Fibroblast of villous mesenchyme (primary cell): ENCODE results near the gene SLC39A10. TPM values are rescaled to one million over a fixed set of nuclear protein-coding genes. Genes with fewer than 3 reads are reported as not detected.
A peak's percentile ranks its signal among the peaks of the same experiment; 100 is the strongest.
"Not testable (repeated sequence)": the region's sequence is repeated elsewhere in the genome, so short reads cannot be mapped to it uniquely, and the experiment has no call there.

Source experiments
- DNase-seq: peaks from one replicate; pipeline ENCODE4 v3.0.0-alpha.2; 2010; ENCODE audit warnings: low read depth
- H3K4me3 ChIP-seq: 2 replicates; pipeline ENCODE4 v1.5.1; 2011; ENCODE audit warnings: low read depth, mild to moderate bottlenecking, low read length
- total RNA-seq: library from RNA; depleted of rRNA; stranded (reverse); fragments of >200 nt; gene quantifications from 2 replicates; pipeline ENCODE4 v1.2.3, GENCODE V29; 2012
- TF ChIP-seq, protein P1 (sequence below): IDR thresholded peaks from 2 replicates; pipeline ENCODE4 v1.5.1; 2012; ENCODE audit warnings: low read depth, mild to moderate bottlenecking, low read length; ENCODE audit not compliant: insufficient read depth

The SLC39A10 gene
- total RNA-seq, 1 donor: 73.8 TPM

DNA sequence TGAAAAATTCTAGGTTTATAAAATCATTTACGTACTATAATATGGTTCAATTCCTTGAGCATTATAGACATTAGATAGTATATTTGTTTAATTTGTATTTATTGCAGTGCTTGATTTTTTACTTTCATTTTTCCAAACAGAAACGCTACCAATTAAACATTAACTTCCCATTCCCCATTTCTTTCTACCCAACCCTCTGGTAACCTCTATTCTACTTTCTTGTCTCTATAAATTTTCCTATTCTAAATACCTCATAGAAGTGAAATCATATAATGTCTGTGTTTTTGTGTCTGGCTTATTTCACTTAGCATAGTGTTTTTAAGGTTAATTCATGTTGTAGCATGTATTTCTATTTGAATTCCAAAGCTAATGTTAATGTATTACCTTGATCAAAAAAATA lies 11.6 kb upstream of the SLC39A10 start:
- no peak overlapping the region for H3K4me3 ChIP-seq
- TF ChIP-seq, protein P1, sequence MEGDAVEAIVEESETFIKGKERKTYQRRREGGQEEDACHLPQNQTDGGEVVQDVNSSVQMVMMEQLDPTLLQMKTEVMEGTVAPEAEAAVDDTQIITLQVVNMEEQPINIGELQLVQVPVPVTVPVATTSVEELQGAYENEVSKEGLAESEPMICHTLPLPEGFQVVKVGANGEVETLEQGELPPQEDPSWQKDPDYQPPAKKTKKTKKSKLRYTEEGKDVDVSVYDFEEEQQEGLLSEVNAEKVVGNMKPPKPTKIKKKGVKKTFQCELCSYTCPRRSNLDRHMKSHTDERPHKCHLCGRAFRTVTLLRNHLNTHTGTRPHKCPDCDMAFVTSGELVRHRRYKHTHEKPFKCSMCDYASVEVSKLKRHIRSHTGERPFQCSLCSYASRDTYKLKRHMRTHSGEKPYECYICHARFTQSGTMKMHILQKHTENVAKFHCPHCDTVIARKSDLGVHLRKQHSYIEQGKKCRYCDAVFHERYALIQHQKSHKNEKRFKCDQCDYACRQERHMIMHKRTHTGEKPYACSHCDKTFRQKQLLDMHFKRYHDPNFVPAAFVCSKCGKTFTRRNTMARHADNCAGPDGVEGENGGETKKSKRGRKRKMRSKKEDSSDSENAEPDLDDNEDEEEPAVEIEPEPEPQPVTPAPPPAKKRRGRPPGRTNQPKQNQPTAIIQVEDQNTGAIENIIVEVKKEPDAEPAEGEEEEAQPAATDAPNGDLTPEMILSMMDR: no peak
- no peak for DNase-seq

DNA sequence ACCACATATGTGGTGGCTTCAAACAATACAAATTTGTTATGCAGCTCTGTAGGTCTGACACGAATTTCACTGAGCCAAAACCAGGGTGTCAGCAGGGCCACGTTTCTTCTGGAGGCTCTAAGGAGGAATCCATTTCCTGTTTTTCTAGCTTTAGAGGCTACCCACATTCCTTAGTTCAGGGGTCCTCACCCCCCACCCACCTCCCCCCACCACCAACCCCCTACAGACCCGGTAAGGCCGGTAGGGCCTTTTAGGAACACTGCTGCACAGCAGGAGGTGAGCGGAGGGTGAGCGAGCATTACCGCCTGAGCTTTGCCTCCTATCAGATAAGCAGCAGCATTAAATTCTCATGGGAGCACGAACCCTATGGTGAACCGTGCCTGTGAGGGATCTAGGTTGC lies 10.6 kb upstream of the SLC39A10 start:
- H3K4me3 ChIP-seq: no peak overlapping the region
- no peak for DNase-seq
- TF ChIP-seq, protein P1: no peak

DNA sequence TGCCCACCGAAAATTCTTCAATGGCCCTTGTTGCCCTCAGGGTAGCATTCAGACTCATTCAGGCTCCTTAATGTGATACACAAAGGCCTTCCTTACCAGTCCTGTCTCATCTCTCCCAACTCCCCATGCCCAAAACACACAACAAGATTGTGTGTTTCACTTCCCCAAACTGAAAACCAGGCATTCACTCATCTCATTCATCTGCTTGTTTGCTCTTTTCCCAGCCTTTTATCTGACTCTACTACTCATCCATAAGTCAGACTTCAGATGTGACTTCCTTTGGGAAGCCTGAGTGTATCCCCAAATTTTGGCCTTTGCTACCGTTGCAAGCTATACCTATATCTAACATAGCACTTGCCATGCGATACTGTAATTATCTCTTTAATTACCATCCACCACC lies 9.7 kb upstream of the SLC39A10 start:
- H3K4me3 ChIP-seq: no peak overlapping the region
- TF ChIP-seq, protein P1: no peak
- DNase-seq: no peak

DNA sequence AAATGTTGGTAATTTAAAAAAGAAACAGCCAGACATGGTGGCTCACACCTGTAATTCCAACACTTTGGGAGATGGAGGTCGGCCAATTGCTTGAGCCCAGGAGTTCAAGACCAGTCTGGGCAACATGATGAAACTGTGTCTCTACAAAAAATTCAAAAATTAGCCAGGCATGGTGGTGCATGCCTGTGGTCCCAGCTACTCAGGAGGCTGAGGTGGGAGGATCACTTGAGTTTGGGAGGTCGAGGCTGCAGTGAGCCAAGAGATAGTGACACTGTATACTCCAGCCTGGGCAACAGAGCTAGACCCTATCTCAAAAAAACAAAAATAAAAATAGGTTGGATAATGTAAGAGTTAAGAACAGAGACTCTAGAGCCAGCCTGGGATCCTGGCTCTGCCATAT lies 8.7 kb upstream of the SLC39A10 start:
- not testable (repeated sequence) for H3K4me3 ChIP-seq, DNase-seq

DNA sequence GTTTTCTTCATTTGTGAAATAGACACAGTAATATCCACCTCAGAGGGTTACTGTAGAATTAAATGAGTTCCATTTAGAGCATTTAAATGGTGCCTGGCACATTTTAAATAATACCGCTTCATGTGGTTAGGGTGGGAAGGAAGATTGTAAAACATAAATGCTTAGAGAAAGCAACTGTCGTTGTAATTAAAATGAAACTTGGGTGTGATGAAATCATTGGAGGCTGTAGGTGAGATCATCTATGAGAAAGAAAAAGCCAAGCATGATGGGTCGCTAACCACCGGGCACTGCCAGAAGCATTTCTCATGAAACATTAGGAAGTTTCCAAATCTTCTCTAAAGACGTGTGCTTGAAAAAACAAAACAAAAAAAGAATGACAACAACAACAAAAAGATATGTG lies 8.2 kb upstream of the SLC39A10 start:
- peak; percentile 55 for DNase-seq
- TF ChIP-seq, protein P1: no peak
- no peak overlapping the region for H3K4me3 ChIP-seq

DNA sequence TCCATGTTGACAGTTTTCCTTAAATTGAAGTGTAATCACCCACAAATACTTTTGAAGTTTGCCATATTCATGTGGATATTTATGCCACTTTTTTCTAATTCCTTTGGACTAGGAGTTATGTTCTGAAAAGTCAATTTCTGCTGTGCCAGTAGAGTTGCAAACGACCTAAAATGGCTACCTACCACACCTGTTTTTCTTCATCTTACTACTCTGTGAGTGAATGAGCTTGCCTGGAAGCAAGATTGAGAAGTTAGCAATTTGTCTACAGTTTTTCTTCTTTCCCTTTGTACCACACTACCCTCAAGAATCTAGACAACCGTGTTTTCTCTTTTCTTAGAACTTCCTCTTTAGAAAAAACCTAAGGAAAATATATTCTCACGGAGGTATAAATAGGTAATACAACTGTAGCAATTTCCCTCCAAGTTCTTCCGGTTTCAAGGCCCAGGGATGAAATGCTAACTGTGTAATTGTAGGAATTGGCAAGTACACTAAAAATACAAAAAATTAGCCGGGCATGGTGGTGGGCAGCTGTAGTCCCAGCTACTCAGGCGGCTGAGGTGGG lies 7.3 kb upstream of the SLC39A10 start:
- H3K4me3 ChIP-seq: no peak overlapping the region
- DNase-seq: no peak
- TF ChIP-seq, protein P1: no peak

DNA sequence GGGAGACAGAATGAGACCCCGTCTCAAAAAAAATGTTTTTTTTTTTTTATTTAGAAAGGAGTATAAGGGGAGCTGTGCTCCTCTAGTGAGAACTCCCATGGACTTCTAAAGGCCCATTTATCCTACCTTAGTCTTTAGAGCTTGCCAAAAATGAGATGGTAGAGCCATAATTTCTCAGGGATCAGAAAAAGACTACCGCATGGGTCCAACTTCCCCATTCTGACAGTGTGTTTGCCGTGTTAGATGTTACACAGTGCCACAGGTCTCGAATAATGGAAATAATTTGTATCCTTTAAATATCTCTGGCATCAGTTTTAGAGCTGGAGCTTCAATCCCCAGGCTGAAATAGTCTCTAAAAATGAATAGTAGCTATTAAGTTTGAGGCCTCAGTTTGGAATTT lies 6.0 kb upstream of the SLC39A10 start:
- DNase-seq: no peak
- TF ChIP-seq, protein P1: no peak
- H3K4me3 ChIP-seq: no peak overlapping the region
